ENCODE measurements around the gene MADCAM1. TPM values are rescaled to one million over a fixed set of nuclear protein-coding genes. Genes with fewer than 3 reads are reported as not detected.

MADCAM1 gene
- total and polyA plus RNA-seq, 8 donors = 0.52 to 11.7 (median 6.7) TPM; not detected in 1

DNA sequence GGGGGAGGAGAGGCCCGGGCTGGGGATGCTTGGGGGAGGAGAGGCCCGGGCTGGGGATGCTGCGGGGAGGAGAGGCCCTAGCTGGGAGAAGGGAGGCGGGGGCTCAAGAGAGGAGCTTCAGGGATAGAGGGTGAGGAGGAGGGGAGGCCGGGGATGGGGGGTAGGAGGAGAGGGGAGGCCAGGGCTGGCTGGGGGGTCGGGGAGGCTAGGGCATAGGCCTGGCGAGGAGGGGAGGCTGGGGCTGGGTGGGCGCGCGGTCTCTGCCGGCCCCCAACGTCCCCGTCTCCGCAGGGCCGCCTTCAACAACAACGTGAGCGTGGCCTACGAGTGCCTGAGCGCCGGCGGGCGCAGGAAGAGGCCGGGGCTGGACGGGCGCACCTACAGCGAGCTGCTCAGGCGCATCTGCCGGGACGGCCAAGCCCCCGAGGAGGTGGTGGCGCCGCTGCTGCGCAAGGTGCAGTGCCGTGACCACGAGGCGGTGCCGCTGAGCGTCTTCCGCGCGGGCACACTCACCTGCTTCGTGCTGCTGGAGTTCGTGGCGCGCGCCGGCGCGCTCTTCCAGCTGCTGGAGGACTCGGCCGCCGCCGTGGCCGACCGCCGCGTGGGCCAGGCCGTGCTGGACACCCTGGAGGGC is 22.4 kb downstream of the MADCAM1 start:
- TF ChIP-seq, protein P1, sequence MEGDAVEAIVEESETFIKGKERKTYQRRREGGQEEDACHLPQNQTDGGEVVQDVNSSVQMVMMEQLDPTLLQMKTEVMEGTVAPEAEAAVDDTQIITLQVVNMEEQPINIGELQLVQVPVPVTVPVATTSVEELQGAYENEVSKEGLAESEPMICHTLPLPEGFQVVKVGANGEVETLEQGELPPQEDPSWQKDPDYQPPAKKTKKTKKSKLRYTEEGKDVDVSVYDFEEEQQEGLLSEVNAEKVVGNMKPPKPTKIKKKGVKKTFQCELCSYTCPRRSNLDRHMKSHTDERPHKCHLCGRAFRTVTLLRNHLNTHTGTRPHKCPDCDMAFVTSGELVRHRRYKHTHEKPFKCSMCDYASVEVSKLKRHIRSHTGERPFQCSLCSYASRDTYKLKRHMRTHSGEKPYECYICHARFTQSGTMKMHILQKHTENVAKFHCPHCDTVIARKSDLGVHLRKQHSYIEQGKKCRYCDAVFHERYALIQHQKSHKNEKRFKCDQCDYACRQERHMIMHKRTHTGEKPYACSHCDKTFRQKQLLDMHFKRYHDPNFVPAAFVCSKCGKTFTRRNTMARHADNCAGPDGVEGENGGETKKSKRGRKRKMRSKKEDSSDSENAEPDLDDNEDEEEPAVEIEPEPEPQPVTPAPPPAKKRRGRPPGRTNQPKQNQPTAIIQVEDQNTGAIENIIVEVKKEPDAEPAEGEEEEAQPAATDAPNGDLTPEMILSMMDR (IDR thresholded peaks at IDR 0.05) = no peak
- peak in 2 of 4 donors; percentile 24 to 58 for DNase-seq
- Histone ChIP-seq H3K27ac (no peak overlapping the region), H3K4me3 (no peak overlapping the region), H3K27me3 (peaks cover 0 to 5% of the 10 kb centered on the region in 2 donors), H3K9me3 (no peaks in the 10 kb centered on the region), H3K4me1 (no peaks in the 10 kb centered on the region), H3K36me3 (peaks cover 0 to 6% of the 10 kb centered on the region in 2 donors)
- intact Hi-C loops (cut with DNase I) = no loop called here
- ATAC-seq = peak; percentile 51

DNA sequence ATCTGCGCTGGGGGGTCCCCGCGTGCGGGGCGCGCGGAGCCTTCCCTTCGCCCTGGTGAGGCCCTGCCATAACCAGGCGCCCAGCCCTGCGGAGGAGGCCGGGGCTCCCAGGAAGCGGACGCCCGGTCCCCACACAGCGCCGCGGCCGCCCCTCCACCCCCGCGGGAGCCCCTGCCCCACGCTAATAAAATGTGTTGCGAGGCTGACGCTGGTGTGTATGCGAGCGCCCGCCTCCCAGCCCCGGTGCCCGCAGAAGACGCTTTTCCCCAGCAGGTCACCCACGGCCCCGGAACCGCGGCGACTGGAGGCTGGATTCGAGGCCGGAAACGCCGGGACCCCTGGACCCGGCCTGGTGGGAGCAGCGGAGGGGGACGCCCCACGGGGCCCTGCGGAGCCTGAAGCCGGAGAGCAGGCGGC is 23.2 kb downstream of the MADCAM1 start:
- H3K36me3 ChIP-seq = peaks cover 0 to 6% of the 10 kb centered on the region in 2 donors
- H3K9me3 ChIP-seq = no peaks in the 10 kb centered on the region
- H3K4me1 ChIP-seq = no peaks in the 10 kb centered on the region
- TF ChIP-seq, protein P1 (IDR thresholded peaks at IDR 0.05) = no peak
- ATAC-seq (no peak), DNase-seq (peak in 1 of 4 donors; percentile 78)
- peaks cover 0 to 5% of the 10 kb centered on the region in 2 donors for H3K27me3 ChIP-seq
- intact Hi-C loops (cut with DNase I) = no loop called here
- H3K4me3 ChIP-seq = no peak overlapping the region
- H3K27ac ChIP-seq = no peak overlapping the region

DNA sequence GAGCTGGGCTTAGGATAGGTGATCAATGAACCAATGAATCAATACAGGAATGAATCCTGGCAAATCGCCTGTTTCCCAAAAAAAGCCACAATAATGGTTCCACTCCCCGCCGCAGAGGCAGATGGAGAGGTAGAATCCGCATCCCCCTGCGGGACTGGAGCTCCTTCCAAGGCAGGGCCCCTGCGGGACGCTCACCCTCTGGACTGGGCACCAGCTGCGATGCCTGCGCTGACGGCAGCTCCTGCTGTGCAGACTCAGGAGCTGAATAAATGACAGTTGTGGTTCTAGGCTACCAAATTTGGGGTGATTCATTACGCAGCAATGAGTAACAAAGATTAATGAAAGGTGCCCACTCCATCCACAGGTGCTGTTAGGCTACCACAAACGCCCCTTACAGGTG is 26.4 kb downstream of the MADCAM1 start:
- no peak overlapping the region for H3K4me3 ChIP-seq
- intact Hi-C loops (cut with DNase I) = no loop called here
- H3K27ac ChIP-seq = no peak overlapping the region
- ATAC-seq = no peak
- H3K4me1 ChIP-seq = no peaks in the 10 kb centered on the region
- no peak for DNase-seq
- no peaks in the 10 kb centered on the region for H3K9me3 ChIP-seq
- TF ChIP-seq, protein P1 (IDR thresholded peaks at IDR 0.05) = no peak
- peaks cover 0 to 23% of the 10 kb centered on the region in 2 donors for H3K27me3 ChIP-seq
- H3K36me3 ChIP-seq = peaks cover 0 to 6% of the 10 kb centered on the region in 2 donors

DNA sequence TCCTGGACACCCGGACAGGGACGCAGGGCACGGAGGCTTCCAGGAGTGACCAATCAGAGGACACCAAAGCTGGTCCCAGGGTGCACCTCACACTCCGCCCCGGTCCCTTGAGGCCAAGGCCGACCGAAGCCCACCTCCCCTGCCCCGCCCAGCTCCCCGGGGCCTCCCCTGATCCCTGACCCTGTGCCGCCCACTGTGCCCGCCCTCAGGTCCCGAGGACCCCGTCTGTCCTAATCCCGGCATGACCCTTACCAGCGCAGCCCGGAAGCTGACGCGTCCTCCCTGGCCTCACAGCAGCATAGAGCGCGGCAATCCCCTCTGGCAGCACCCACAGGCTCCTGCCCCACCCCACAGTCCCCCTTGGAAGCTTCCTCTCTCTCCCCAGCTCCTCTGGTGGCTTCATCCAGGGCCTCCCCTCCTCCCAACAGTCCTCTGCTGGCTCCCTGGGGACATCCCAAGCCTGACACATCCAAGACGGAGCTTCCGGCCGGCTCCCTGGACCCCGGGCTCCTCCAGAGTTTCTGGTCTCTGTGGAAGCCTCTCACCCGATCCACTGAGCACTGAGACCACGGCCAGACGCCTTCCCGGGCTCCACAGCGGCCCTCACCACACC is 27.9 kb downstream of the MADCAM1 start:
- Histone ChIP-seq H3K36me3 (peaks cover 0 to 6% of the 10 kb centered on the region in 2 donors), H3K27me3 (peaks cover 0 to 18% of the 10 kb centered on the region in 2 donors), H3K4me1 (no peaks in the 10 kb centered on the region), H3K4me3 (no peak overlapping the region), H3K27ac (no peak overlapping the region), H3K9me3 (no peaks in the 10 kb centered on the region)
- DNase-seq (peak in 1 of 4 donors; percentile 78), ATAC-seq (no peak)
- intact Hi-C loops (cut with DNase I) = no loop called here
- TF ChIP-seq, protein P1 (IDR thresholded peaks at IDR 0.05) = no peak

DNA sequence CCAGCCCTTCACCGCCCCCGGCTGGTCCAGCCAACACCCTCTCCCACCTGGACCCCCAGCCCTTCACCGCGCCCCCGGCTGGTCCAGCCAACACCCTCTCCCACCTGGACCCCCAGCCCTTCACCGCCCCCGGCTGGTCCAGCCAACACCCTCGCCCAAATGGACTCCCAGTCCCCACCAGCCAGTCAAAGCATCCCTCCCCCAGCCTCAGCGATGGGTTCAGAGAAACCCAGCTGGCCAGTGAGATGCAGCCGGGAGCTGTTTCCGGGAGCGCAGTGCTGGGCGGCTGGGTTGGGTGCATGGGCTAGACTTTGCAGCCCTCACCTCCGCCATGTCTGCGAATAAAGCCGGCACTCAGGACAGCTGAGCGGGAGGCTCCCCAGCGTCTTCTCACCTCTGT is 28.7 kb downstream of the MADCAM1 start:
- H3K36me3 ChIP-seq = no peaks in the 10 kb centered on the region
- no peak overlapping the region for H3K27ac ChIP-seq
- H3K4me3 ChIP-seq = no peak overlapping the region
- no peaks in the 10 kb centered on the region for H3K4me1 ChIP-seq
- ATAC-seq (no peak), DNase-seq (no peak)
- TF ChIP-seq, protein P1 (IDR thresholded peaks at IDR 0.05) = no peak
- H3K27me3 ChIP-seq = peaks cover 0 to 18% of the 10 kb centered on the region in 2 donors
- intact Hi-C loops (cut with DNase I) = no loop called here
- H3K9me3 ChIP-seq = no peaks in the 10 kb centered on the region
